ENCODE measurements around the gene NKAPD1.
"Not testable (repeated sequence)": the region's sequence is repeated elsewhere in the genome, so short reads cannot be mapped to it uniquely, and the experiment has no call there.

NKAPD1 gene

DNA sequence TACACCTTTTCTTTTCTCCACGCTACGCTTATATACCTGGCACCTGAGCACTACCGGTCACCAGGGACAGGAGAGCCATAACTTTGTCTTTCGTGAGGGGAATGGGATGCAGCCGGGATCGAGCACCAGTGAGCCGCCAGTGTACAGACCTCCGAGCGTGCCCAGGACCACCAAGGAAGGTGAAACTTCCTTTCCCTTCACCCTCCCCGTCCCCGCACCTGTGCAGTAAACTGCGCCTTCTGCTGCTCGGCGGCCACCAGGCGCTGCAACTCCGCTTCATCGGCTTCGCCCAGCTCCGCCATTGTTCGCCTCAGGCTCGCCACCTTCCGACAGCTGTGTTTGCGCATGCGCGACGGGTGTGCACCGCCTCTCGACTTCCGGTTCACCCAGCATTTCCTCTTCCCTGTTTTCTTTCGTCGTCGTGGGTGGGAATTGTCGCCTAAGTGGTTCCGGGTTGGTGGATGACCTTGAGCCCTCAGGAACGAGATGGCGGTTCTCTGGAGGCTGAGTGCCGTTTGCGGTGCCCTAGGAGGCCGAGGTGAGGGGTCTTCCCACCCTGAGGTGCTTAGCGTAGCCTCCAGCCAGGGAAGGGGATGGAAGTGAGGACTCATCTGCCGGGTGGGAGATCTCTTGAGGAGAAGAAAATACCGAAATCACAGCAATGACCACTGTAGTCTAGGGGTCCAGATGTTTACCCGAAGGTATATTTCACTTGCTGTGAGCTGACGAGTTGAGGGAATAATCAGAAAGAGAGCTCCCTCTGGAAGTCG is 12.5 kb downstream of the NKAPD1 start, which contains the start of the genes SDHD and TIMM8B:
Gene SDHD (plus strand): TSS at position 452 of the 770 bp plus-strand sequence. CDS start 35 bp downstream, at position 487.
Gene TIMM8B (minus strand): TSS at position 335 of the 770 bp plus-strand sequence. CDS start 33 bp downstream, at position 302.
- peak; percentile 30 for TF ChIP-seq CTCF (IDR thresholded peaks at IDR 0.05; ENCODE audit: low read depth, low read length, missing control alignments)
- peak within 1 kb of the TSS; percentile 98 for H3K4me3 ChIP-seq (ENCODE audit: low read depth, low read length)

DNA sequence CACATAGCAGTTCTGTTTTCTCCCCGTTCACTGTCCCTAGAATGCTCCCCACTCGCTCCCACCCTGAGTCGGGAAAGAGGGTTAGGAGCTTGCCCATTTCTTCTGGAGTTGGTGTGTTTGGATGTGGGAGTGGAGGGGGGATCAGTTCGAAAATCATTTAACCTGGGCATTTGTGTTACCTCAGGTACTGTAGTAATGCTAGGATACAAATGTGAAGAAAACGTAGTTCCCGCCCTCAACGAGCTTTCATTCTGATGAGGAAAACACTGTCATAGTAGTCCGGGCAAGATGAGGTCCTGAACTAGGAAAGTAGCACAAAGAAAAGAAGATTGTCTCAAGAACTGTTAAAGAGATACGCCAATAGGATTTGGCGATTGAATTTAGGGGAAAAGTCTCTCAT is 13.1 kb downstream of the NKAPD1 start:
- DNase-seq (ENCODE audit: low read depth) = no peak
- H3K4me3 ChIP-seq (ENCODE audit: low read depth, low read length) = peak overlapping the region; percentile 98
- TF ChIP-seq CTCF (IDR thresholded peaks at IDR 0.05; ENCODE audit: low read depth, low read length, missing control alignments) = no peak

More for the DNA sequence above, 12.5 kb downstream of the NKAPD1 start, which contains the start of the genes SDHD and TIMM8B:
- peak; percentile 93 for DNase-seq (ENCODE audit: low read depth)

DNA sequence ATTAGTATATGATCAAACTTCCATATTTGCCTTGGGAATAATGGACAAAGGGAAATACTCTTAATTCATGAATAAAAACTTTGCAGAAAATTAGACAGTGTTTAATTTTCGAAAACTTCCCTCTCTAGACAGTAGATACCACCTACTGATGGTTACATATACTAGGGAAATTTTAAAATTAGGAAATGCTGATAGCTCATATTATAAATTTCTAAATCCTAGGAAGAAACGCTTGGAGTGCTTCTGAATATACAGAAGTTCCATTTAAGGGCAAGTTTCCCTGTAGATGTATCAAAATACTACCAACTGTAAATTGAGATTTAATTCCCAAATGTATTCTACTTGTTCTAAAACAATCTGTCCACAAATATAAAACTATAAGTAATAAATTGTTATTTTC is 21.2 kb downstream of the NKAPD1 start:
- not testable (repeated sequence) for DNase-seq (ENCODE audit: low read depth)

DNA sequence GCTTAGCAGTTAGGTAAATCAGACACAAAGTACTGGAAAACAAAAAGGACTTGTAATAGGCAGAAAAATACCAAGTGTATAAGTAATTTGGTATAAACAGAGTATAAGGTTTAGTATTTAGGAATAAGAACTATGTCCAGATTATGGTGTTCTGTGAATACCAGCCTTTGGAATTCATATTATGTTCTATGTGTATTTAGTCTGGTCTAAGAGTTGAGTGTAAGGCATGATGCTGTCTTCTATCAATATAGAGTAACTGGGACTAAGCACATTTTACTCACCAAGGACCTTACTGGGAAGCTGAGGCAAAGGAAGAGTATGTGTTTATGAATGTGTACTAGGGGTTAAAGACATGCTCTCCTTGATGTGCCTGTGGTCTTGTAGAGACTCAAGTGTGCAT is 22.1 kb downstream of the NKAPD1 start:
- TF ChIP-seq CTCF (IDR thresholded peaks at IDR 0.05; ENCODE audit: low read depth, low read length, missing control alignments) = no peak
- H3K4me3 ChIP-seq (ENCODE audit: low read depth, low read length) = no peak overlapping the region
- no peak for DNase-seq (ENCODE audit: low read depth)

More for the DNA sequence above, 21.2 kb downstream of the NKAPD1 start:
- H3K4me3 ChIP-seq (ENCODE audit: low read depth, low read length) = not testable (repeated sequence)

DNA sequence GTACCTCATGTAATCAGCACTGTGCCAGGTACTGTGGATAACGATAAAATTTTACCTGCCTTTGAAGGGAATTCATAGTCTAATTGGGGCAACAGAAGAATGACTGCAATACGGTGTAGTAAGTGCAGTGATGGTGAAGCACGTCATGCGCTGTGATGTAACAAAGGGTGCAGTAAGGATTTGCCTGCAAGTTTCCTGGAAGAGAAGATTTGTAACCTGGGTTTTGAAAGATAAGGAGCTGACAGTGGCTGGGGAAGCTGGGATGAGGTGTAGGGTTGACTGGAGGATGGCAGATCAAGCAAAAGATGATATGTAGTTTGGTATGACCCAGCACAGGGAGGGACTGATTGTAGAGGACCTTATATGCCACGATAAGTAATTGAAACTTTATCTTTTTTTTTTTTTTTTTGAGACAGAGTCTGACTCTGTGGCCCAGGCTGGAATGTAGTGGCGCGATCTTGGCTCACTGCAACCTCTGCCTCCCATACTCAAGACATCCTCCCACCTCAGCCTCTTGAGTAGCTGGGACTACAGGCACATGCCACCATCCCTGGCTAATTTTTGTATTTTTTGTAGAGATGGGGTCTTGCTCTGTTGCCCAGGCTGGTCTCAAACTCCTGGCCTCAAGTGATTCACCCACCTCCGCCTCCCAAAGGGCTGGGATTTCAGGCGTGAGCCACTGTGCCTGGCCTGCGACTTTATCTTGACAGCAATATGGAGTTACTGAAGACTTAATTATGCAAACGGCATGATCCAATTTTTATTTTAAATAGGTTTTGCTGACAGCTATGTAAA is 23.8 kb downstream of the NKAPD1 start:
- DNase-seq (ENCODE audit: low read depth) = no peak
- no peak overlapping the region for H3K4me3 ChIP-seq (ENCODE audit: low read depth, low read length)
- no peak for TF ChIP-seq CTCF (IDR thresholded peaks at IDR 0.05; ENCODE audit: low read depth, low read length, missing control alignments)

GRCh38 chr11:112100462-112100861 is 26.4 kb downstream of the NKAPD1 start:
- no peak for TF ChIP-seq CTCF (IDR thresholded peaks at IDR 0.05; ENCODE audit: low read depth, low read length, missing control alignments)
- no peak overlapping the region for H3K4me3 ChIP-seq (ENCODE audit: low read depth, low read length)
- no peak for DNase-seq (ENCODE audit: low read depth)

GRCh38 chr11:112103446-112103845 is 29.3 kb downstream of the NKAPD1 start:
- DNase-seq (ENCODE audit: low read depth) = no peak
- no peak for TF ChIP-seq CTCF (IDR thresholded peaks at IDR 0.05; ENCODE audit: low read depth, low read length, missing control alignments)
- H3K4me3 ChIP-seq (ENCODE audit: low read depth, low read length) = no peak overlapping the region

Measured in GM12864 (cell line).